ENCODE measurements around the gene SYT12. TPM values are rescaled to one million over a fixed set of nuclear protein-coding genes. Genes with fewer than 3 reads are reported as not detected.

The SYT12 gene
- total RNA-seq, 1 experiment from 2014 or later = 4.3 TPM

- peaks cover 5 to 13% of the 10 kb centered on the region in 2 experiments; a peak in 3 of 4 replicates for H3K4me1 ChIP-seq (ENCODE audit: control insufficient read depth in 1 of 2, insufficient read depth in 2 of 2, low read length in 2 of 2)
- H4K20me1 ChIP-seq (ENCODE audit: insufficient read depth) = no peaks in the 10 kb centered on the region
- H3K9me3 ChIP-seq (ENCODE audit: control insufficient read depth in 1 of 2, insufficient read depth in 1 of 2, low read depth in 1 of 2, low read length in 2 of 2) = no peaks in the 10 kb centered on the region
- H3K4me2 ChIP-seq (ENCODE audit: low read length) = no peak overlapping the region
- H2AFZ ChIP-seq (ENCODE audit: low read depth, low read length, poor library complexity, severe bottlenecking) = no peak overlapping the region
- DNase-seq (ENCODE audit: low read depth, low spot score) (no peak), ATAC-seq (no peak)
- no peaks in the 10 kb centered on the region for H3K36me3 ChIP-seq (ENCODE audit: control insufficient read depth in 1 of 2, insufficient read depth in 2 of 2, low read length in 2 of 2)
- H3K79me2 ChIP-seq (ENCODE audit: insufficient read depth, low read length) = no peaks in the 10 kb centered on the region
- ChIA-PET CTCF (no interaction called here), POLR2A (interaction anchor here (1.2 kb wide), 1 partner anchor 10 kb away, joined by 3 read pairs; no protein-coding TSS in a partner anchor), RAD21 (ENCODE audit: low non-redundant PET in 1 of 2, low total read pairs in 2 of 2, uncharacterized antibody in 2 of 2, unreplicated experiment in 2 of 2) (no interaction called here)
- H3K27me3 ChIP-seq (ENCODE audit: insufficient read depth, low read length) = no peaks in the 10 kb centered on the region
- no peak overlapping the region for H3K4me3 ChIP-seq (replicated peaks in 1 of 2; ENCODE audit: low read depth in 1 of 2, low read length in 2 of 2)
- intact Hi-C loops (cut with micrococcal nuclease) = no loop called here
- no peak overlapping the region for H3K27ac ChIP-seq (ENCODE audit: low read depth, low read length)
- TF ChIP-seq EGR1 (IDR thresholded peaks at IDR 0.05; ENCODE audit: low read depth) (no peak), YY1 (IDR thresholded peaks at IDR 0.05; ENCODE audit: extremely low read depth, insufficient replicate concordance, low read depth, low read length) (no peak), REST (IDR thresholded peaks at IDR 0.05; ENCODE audit: low read depth) (no peak), ZBTB33 (IDR thresholded peaks at IDR 0.05; ENCODE audit: extremely low read depth, insufficient replicate concordance, low read length) (no peak), MAX (IDR thresholded peaks at IDR 0.05) (no peak), POLR2A (IDR thresholded peaks at IDR 0.05; ENCODE audit: borderline replicate concordance, extremely low read depth, insufficient read depth, insufficient read length) (no peak)
- no peak overlapping the region for H3K9ac ChIP-seq (ENCODE audit: low read length)
- BruUV-seq (replicated peaks) = no TSS peak
- no peaks in the 10 kb centered on the region for H3K9me2 ChIP-seq (ENCODE audit: insufficient read depth)
Observed at GRCh38 chr11:67002297-67002913, 20.5 kb upstream of the SYT12 start.
